Measurements from ENCODE around the gene SLC43A3.

Gene SLC43A3

DNA sequence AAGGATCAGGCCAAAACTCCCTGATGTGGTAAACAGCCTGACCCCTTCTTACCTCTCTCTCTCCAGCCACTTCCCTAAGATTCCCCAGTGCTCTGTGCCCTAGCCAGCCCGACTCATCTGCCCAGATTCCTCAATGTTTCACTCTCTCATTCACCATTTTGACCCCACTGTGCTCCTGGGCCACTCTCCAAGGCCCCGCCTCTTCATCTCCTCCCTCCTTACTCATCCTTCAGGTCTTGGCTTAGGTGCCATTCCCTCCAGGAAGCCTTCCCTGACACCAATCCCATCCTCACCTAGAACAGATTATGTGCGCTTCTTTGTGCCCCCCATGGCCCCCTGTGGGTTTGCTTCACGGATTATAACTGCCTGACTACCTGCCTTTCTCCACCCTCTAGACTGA lies 13.2 kb downstream of the SLC43A3 start:
- DNase-seq (ENCODE audit: low read depth), result no peak
- H3K4me3 ChIP-seq (ENCODE audit: low read length), result no peak overlapping the region
- TF ChIP-seq, protein P1, sequence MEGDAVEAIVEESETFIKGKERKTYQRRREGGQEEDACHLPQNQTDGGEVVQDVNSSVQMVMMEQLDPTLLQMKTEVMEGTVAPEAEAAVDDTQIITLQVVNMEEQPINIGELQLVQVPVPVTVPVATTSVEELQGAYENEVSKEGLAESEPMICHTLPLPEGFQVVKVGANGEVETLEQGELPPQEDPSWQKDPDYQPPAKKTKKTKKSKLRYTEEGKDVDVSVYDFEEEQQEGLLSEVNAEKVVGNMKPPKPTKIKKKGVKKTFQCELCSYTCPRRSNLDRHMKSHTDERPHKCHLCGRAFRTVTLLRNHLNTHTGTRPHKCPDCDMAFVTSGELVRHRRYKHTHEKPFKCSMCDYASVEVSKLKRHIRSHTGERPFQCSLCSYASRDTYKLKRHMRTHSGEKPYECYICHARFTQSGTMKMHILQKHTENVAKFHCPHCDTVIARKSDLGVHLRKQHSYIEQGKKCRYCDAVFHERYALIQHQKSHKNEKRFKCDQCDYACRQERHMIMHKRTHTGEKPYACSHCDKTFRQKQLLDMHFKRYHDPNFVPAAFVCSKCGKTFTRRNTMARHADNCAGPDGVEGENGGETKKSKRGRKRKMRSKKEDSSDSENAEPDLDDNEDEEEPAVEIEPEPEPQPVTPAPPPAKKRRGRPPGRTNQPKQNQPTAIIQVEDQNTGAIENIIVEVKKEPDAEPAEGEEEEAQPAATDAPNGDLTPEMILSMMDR (IDR thresholded peaks at IDR 0.05; ENCODE audit: insufficient read depth, low read depth, low read length, missing control alignments), result no peak

DNA sequence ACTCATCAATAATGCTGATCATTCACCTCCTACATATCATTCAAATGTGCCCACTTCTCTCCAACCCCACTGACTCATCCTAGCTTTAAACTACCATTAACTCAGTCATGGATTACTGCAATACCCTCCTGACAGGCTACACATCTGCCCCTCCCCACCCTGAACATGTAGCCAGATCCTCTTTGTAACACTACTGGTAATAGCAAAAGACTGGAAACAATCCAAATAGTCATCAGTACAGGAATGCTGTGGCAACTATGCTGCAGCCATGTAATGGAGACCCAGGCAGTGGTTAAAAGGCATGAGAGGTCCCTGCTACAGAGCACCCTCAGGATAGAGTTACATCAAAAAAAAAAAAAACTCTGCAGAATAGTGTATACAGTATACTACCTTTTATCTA lies 16.6 kb downstream of the SLC43A3 start:
- peak; percentile 73 for DNase-seq (ENCODE audit: low read depth)
- TF ChIP-seq, protein P1 (IDR thresholded peaks at IDR 0.05; ENCODE audit: insufficient read depth, low read depth, low read length, missing control alignments), result no peak
- no peak overlapping the region for H3K4me3 ChIP-seq (ENCODE audit: low read length)

DNA sequence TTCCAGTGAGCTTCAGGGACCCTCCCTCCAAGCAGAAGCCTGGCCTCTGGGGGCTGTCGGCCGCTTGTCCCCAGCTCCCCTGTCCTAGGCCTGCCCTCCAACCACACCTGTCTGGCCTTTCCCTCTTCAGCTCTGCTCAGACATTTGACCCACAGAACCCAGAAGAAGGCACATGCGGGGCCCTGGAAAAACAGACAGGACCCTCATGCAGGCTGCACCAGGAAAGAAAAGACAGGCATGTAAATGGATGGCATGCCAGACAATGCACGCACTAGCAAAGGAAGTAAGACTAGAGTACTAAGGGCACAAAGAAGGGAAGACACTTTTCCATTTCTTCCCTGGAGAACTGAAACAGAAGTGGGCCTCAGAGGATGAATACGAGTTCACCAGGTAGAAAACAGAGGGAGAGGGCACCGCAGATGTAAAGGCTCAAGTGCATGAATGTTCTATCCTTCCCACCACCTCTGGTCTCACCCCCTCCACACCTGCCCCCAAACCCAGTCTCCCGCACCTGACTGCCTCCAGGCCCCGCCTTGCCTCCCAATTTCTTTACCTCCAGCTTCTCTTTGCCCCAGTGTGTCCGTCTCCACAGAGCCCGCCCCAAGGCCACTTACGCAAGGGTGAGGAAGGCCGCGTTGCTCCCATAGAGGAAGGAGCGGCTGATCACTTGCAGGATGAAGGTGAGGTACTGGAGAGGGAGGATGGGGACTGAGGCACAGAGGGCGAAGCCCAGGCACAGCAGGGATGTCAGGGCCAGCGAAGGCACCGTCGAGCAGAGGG lies 17.4 kb downstream of the SLC43A3 start:
- TF ChIP-seq, protein P1 (IDR thresholded peaks at IDR 0.05; ENCODE audit: insufficient read depth, low read depth, low read length, missing control alignments), result no peak
- no peak overlapping the region for H3K4me3 ChIP-seq (ENCODE audit: low read length)
- no peak for DNase-seq (ENCODE audit: low read depth)

DNA sequence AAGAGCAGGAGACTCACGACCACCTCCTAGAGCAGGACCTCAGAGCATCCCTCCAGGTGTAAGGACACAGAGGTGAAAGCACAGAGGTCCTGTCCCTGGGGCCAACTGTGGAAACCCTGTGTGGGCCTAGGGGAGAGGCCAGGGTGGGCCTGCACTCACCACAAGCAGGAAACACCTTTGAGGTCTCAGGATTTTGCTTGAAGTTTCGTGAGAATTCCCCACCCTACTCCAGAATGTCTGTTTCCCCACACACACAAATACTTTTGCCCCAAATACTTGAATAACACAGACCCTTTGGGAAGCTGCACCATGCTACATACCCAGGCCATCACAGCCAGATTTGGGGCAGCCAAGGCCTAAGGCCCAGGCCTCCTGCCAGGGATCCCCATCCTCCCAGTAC lies 18.1 kb downstream of the SLC43A3 start:
- no peak overlapping the region for H3K4me3 ChIP-seq (ENCODE audit: low read length)
- TF ChIP-seq, protein P1 (IDR thresholded peaks at IDR 0.05; ENCODE audit: insufficient read depth, low read depth, low read length, missing control alignments), result no peak

DNA sequence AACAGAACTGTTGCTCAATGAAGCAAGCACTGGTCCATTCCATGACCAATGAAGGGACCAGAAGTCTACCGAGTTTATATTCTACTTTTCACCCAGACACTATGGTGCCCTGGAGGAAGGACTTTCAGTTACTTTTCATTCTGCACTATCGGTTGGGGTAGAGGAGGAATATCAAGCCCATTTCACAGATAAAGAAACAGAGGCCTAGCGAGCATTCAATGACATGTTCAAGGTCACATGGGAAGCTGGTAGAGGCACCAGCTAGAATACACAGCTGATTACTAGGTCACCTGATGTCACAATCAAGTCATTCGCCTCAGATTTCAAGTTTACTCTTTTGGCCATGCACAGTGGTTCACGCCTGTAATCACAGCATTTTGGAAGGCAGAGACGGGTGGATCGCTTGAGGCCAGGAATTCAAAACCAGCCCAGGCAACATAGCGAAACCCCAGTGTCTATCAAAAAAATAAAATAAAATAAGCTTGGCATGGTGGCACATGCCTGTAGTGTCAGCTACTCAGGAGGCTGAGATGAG lies 18.9 kb downstream of the SLC43A3 start:
- no peak overlapping the region for H3K4me3 ChIP-seq (ENCODE audit: low read length)
- TF ChIP-seq, protein P1 (IDR thresholded peaks at IDR 0.05; ENCODE audit: insufficient read depth, low read depth, low read length, missing control alignments), result no peak
- no peak for DNase-seq (ENCODE audit: low read depth)

More for the DNA sequence above, 18.1 kb downstream of the SLC43A3 start:
- no peak for DNase-seq (ENCODE audit: low read depth)

DNA sequence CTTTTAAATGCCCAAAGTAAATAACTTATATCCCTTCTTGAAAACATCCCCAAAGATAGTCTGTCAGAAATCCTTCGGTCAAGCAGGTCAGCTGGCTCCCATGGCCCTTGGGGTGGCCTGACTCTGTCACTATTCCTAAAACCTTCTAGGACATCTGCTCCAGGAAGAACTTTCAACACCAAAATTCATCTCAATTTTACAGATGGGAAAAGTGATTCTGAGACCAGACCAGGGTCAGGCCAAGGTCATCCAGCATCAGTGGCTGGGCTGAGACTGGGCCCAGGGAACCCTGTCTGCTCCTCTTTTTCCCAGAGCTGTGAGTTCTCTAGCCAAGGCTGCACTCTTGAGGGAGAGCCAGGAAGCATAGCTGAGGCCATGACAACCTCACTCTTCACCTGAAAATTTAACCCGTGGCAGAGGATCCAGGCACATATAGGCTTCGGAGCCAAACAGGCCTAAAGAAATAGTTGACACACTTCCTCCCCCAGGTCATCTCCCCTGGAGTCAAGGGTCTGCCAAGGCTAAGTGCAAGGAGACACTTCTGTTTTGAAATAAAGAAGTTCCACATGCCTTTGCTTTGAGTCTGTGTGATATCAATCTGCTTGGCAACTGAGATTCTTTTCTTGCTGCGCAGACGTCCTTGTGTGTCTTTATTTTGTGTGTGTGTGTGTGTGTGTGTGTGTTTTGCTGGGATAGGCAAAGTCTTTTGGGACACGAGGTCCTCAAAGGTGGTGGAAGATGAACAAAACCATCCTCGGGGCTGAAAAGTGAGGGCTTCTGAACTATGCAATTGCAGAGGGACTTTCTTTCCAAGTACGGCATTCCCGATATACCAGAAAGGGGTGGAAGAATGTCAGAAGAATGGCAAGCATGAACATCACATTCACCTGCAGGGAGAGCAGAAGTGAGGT lies 19.7 kb downstream of the SLC43A3 start:
- TF ChIP-seq, protein P1 (IDR thresholded peaks at IDR 0.05; ENCODE audit: insufficient read depth, low read depth, low read length, missing control alignments), result no peak
- no peak for DNase-seq (ENCODE audit: low read depth)
- no peak overlapping the region for H3K4me3 ChIP-seq (ENCODE audit: low read length)

Measured in epithelial cell of esophagus (primary cell).